ENCODE measurements around the gene MRPL49.
"Not testable (repeated sequence)": the region's sequence is repeated elsewhere in the genome, so short reads cannot be mapped to it uniquely, and the experiment has no call there.

The MRPL49 gene

DNA sequence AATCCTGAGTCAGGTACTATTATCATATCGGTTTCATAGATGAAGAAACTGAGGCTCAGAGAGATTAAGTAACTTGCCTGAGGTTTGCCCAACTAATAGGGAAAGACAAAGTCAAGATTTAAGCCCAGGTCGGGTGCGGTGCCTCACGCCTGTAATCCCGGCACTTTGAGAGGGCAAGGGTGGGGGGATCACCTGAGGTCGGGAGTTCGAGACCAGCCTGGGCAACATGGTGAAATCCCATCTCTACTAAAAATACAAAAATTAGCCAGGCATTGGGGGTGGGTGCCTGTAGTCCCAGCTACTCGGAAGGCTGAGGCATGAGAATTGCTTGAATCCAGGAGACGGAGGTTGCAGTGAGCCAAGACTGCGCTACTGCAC is 28.0 kb downstream of the MRPL49 start:
- Histone ChIP-seq H3K4me1 (ENCODE audit: control insufficient read depth, insufficient read depth, low read length) (peaks cover 17% of the 10 kb centered on the region), H3K27me3 (ENCODE audit: control insufficient read depth, insufficient read depth, low read length) (peaks cover 14% of the 10 kb centered on the region), H3K4me2 (ENCODE audit: low read length) (peak overlapping the region; percentile 56)
- not testable (repeated sequence) for H3K9ac ChIP-seq (ENCODE audit: low read depth, low read length); H3K9me3 ChIP-seq (replicated peaks; ENCODE audit: low read length); H3K36me3 ChIP-seq (ENCODE audit: insufficient read depth, low read length); H3K4me3 ChIP-seq (ENCODE audit: low read length)

DNA sequence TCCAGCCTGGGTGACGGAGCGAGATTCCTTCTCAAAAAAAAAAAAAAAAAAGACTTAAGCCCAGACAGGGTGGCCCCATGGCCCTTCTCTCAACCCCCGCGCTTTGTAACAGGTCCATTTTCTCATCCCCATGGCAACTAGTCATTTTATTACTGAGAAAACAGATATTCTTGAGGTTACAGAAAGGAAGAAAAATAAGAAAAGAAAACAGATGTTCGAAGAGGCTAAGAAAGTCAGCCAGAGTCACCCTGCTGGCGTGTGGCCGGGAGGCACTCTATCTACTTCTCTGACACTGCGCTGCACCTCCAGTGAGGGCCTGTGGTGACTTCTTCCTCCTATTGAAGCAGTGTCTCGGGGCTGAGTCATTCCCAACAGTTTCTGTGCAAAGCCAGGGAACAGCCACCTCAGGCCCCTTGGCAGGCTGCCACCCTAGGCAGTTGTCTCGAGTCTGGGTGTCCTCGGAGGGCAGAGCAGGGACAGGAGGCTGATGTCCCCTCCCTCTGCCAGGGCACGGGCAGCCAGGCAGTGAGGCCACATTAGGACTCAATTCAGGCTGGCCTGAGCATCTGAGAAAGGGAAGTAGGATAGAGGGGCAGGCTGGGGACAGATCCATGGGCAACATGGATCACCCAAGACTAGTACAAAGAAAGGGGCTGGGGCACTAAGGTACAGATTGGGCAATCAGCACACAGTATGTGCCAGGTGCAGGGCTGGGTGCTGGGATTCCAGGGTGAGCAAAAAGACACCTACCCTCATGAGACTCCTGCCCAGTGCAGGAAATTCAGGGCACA is 28.6 kb downstream of the MRPL49 start:
- Histone ChIP-seq H3K4me1 (ENCODE audit: control insufficient read depth, insufficient read depth, low read length) (peaks cover 17% of the 10 kb centered on the region), H3K4me2 (ENCODE audit: low read length) (peak overlapping the region; percentile 56), H3K9ac (ENCODE audit: low read depth, low read length) (no peak overlapping the region), H3K4me3 (ENCODE audit: low read length) (peak overlapping the region; percentile 18), H3K9me3 (replicated peaks; ENCODE audit: low read length) (no peaks in the 10 kb centered on the region), H3K27me3 (ENCODE audit: control insufficient read depth, insufficient read depth, low read length) (peaks cover 9% of the 10 kb centered on the region), H3K36me3 (ENCODE audit: insufficient read depth, low read length) (no peaks in the 10 kb centered on the region)

DNA sequence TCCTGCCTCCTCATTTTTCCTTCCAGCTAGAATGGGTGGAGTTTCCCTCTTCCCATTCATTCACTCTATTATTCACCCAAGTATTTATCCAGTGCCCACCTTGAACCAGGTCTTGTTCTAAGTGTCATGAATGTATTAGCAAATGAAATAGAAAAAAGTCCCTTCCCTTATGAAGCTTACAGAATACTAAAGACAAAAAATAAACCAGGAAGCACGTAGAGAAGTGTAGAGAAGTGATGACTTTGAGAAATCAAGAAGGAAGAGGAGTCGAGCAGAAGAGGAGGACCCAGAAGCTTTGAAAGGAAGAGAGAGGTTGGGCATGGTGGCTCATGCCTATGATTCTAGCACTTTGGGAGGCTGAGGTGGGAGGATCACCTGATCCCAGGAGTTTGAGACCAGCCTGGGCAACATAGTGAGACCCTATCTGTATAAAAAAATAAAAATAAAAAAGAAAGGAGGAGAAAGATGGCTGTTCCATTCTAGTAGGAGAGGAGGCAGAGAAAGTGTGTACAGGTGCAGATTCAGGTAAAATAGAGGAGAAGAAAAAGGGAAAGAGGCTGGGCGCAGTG is 29.3 kb downstream of the MRPL49 start:
- Histone ChIP-seq H3K4me1 (ENCODE audit: control insufficient read depth, insufficient read depth, low read length) (peaks cover 17% of the 10 kb centered on the region), H3K36me3 (ENCODE audit: insufficient read depth, low read length) (no peaks in the 10 kb centered on the region), H3K27me3 (ENCODE audit: control insufficient read depth, insufficient read depth, low read length) (peaks cover 7% of the 10 kb centered on the region), H3K4me3 (ENCODE audit: low read length) (no peak overlapping the region), H3K4me2 (ENCODE audit: low read length) (no peak overlapping the region), H3K9ac (ENCODE audit: low read depth, low read length) (no peak overlapping the region), H3K9me3 (replicated peaks; ENCODE audit: low read length) (no peaks in the 10 kb centered on the region)

DNA sequence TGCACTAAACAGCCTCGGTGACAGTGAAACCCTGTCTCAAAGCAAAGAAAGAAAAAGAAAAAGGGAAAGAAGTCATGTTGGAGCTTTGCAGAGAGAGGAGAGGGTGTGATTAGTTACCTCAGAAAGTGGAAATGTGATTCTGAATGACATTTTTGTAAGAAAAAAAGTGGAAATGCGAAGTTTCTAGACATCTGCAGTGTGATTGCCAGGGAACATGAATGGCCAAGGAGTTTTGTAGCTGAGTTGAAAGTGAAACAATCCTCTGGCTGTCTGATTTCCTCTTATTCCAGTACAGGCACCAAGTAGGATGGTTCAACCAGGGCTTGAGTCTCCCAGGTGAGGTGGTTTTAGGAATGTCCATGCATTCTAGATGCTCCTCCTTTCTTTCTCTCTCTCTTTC is 30.0 kb downstream of the MRPL49 start:
- H3K4me3 ChIP-seq (ENCODE audit: low read length) = no peak overlapping the region
- H3K27me3 ChIP-seq (ENCODE audit: control insufficient read depth, insufficient read depth, low read length) = peaks cover 7% of the 10 kb centered on the region
- peaks cover 17% of the 10 kb centered on the region for H3K4me1 ChIP-seq (ENCODE audit: control insufficient read depth, insufficient read depth, low read length)
- H3K4me2 ChIP-seq (ENCODE audit: low read length) = no peak overlapping the region
- H3K36me3 ChIP-seq (ENCODE audit: insufficient read depth, low read length) = no peaks in the 10 kb centered on the region
- H3K9ac ChIP-seq (ENCODE audit: low read depth, low read length) = no peak overlapping the region
- H3K9me3 ChIP-seq (replicated peaks; ENCODE audit: low read length) = no peaks in the 10 kb centered on the region

DNA sequence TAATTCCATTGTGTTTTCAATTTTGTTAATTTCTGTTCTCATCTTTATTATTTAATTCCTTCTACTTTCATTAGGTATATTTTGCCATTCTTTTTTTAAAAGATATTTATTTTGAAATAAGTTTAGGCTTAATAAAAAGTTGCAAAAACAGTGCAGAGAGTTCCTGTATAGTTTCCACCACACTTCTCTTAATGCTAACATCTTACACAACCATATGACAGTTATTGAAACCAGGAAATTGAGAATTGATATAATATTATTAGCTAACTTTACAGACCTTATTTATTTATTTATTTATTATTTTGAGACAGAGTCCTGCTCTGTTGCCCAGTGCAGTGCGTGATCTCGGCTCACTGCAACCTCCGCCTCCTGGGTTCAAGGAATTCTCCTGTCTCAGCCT is 34.1 kb downstream of the MRPL49 start:
- H3K4me2 ChIP-seq (ENCODE audit: low read length) = no peak overlapping the region
- H3K36me3 ChIP-seq (ENCODE audit: insufficient read depth, low read length) = no peaks in the 10 kb centered on the region
- no peak overlapping the region for H3K9ac ChIP-seq (ENCODE audit: low read depth, low read length)
- no peaks in the 10 kb centered on the region for H3K9me3 ChIP-seq (replicated peaks; ENCODE audit: low read length)
- H3K4me1 ChIP-seq (ENCODE audit: control insufficient read depth, insufficient read depth, low read length) = no peaks in the 10 kb centered on the region
- H3K4me3 ChIP-seq (ENCODE audit: low read length) = no peak overlapping the region
- peaks cover 10% of the 10 kb centered on the region for H3K27me3 ChIP-seq (ENCODE audit: control insufficient read depth, insufficient read depth, low read length)

DNA sequence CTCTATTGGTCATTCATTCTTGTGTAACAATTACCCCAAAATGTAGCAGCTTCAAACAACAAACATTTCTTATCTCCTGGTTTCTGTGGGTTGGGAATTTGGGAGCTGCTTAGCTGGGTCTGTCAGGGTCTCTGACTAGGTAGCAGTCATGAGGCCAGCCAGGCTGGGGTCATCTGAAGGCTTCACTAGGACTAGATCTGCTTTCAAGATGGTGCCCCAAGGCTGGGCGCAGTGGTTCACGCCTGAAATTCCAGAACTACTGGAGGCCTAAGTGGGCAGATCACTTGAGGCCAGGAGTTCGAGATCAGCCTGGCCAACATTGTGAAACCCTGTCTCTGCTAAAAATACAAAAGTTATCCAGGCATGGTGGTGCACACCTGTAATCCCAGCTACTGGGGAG is 34.8 kb downstream of the MRPL49 start:
- H3K36me3 ChIP-seq (ENCODE audit: insufficient read depth, low read length) = no peaks in the 10 kb centered on the region
- no peak overlapping the region for H3K4me2 ChIP-seq (ENCODE audit: low read length)

DNA sequence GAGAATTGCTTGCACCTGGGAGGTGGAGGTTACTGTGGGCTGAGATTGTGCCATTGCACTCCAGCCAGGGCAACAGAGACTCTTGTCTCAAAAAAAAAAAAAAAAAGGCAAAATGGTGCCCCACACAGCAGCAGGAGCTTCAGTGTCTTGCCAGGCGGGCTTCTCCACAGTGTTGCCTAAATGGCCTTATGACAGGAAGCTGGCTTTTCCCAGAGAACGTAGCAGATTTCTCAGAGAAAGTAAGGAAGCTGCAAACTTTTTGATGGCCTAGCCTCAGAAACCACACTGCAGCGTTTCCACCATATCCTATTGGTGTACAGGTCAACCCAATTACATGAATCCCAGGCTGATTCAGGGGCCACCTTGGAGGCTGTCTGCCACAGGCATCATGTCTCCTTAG is 35.2 kb downstream of the MRPL49 start:
- peaks cover 7% of the 10 kb centered on the region for H3K27me3 ChIP-seq (ENCODE audit: control insufficient read depth, insufficient read depth, low read length)
- H3K4me1 ChIP-seq (ENCODE audit: control insufficient read depth, insufficient read depth, low read length) = no peaks in the 10 kb centered on the region
- H3K4me3 ChIP-seq (ENCODE audit: low read length) = no peak overlapping the region
- H3K9me3 ChIP-seq (replicated peaks; ENCODE audit: low read length) = no peaks in the 10 kb centered on the region
- no peak overlapping the region for H3K4me2 ChIP-seq (ENCODE audit: low read length)
- H3K36me3 ChIP-seq (ENCODE audit: insufficient read depth, low read length) = no peaks in the 10 kb centered on the region
- no peak overlapping the region for H3K9ac ChIP-seq (ENCODE audit: low read depth, low read length)

More for the DNA sequence above, 34.8 kb downstream of the MRPL49 start:
- Histone ChIP-seq H3K27me3 (ENCODE audit: control insufficient read depth, insufficient read depth, low read length) (peaks cover 10% of the 10 kb centered on the region), H3K9me3 (replicated peaks; ENCODE audit: low read length) (no peaks in the 10 kb centered on the region), H3K4me3 (ENCODE audit: low read length) (no peak overlapping the region), H3K9ac (ENCODE audit: low read depth, low read length) (no peak overlapping the region), H3K4me1 (ENCODE audit: control insufficient read depth, insufficient read depth, low read length) (no peaks in the 10 kb centered on the region)

DNA sequence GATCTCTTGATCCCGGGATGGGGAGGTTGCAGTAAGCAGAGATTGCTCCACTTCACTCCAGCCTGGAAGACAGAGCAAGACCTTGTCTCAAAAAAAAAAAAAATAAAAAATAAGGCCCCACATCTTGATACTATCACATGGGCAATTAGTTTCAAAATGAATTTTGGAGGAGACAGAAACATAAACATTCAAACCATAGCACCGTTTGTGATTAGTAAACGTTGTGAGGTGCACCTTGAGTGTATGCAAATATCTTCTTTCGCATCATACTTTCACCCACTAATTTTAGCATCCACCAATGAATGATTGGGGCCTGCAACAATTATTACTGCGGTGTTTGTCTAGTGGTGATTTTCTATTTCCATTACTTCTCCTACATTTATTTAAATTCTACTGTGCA is 36.9 kb downstream of the MRPL49 start:
- H3K9ac ChIP-seq (ENCODE audit: low read depth, low read length) = no peak overlapping the region

DNA sequence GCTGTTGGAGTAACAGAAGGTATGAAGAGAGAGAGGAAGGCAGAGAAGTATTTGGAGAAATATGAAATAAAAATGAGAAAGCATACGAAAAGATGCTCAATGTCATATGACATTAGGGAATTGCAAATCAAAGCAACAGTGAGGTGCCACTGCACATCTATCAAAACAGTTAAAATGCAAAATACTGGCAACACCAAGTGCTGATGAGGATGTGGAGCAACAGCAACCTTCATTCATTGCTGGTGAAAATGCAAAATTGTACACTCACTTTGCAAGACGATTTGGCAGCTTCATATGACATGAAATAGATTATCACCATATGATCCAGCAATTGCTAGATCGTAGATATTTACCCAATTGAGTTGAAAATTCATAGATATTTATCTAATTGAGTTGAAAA is 38.5 kb downstream of the MRPL49 start:
- Histone ChIP-seq H3K9ac (ENCODE audit: low read depth, low read length) (no peak overlapping the region), H3K9me3 (replicated peaks; ENCODE audit: low read length) (no peaks in the 10 kb centered on the region), H3K4me2 (ENCODE audit: low read length) (no peak overlapping the region), H3K4me1 (ENCODE audit: control insufficient read depth, insufficient read depth, low read length) (no peaks in the 10 kb centered on the region), H3K4me3 (ENCODE audit: low read length) (no peak overlapping the region), H3K27me3 (ENCODE audit: control insufficient read depth, insufficient read depth, low read length) (peaks cover 3% of the 10 kb centered on the region), H3K36me3 (ENCODE audit: insufficient read depth, low read length) (no peaks in the 10 kb centered on the region)

More for the DNA sequence above, 36.9 kb downstream of the MRPL49 start:
- Histone ChIP-seq H3K4me2 (ENCODE audit: low read length) (no peak overlapping the region), H3K4me3 (ENCODE audit: low read length) (no peak overlapping the region), H3K9me3 (replicated peaks; ENCODE audit: low read length) (no peaks in the 10 kb centered on the region), H3K4me1 (ENCODE audit: control insufficient read depth, insufficient read depth, low read length) (no peaks in the 10 kb centered on the region), H3K27me3 (ENCODE audit: control insufficient read depth, insufficient read depth, low read length) (peaks cover 3% of the 10 kb centered on the region), H3K36me3 (ENCODE audit: insufficient read depth, low read length) (no peaks in the 10 kb centered on the region)

DNA sequence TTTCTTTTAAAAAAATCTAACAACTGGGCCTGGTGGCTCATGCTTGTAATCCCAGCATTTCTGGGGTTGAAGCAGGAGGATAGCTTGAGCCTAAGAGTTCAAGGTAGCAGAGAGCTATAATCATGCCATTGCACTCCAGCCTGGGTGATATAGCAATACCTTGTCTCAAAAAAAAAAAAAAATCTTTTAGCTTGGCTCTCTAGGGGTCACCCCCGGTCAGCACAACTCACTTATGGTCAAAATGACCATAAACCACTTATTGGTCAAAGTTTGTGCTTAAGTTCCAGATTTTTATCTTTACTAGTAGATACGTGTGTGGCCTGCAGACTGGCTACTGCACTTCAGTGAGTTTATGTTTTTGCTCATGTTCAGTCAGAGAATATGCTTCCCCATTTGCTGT is 41.6 kb downstream of the MRPL49 start:
- no peak overlapping the region for H3K4me2 ChIP-seq (ENCODE audit: low read length)
- H3K9ac ChIP-seq (ENCODE audit: low read depth, low read length) = no peak overlapping the region
- no peaks in the 10 kb centered on the region for H3K4me1 ChIP-seq (ENCODE audit: control insufficient read depth, insufficient read depth, low read length)
- no peaks in the 10 kb centered on the region for H3K9me3 ChIP-seq (replicated peaks; ENCODE audit: low read length)
- no peaks in the 10 kb centered on the region for H3K36me3 ChIP-seq (ENCODE audit: insufficient read depth, low read length)
- peaks cover 3% of the 10 kb centered on the region for H3K27me3 ChIP-seq (ENCODE audit: control insufficient read depth, insufficient read depth, low read length)
- no peak overlapping the region for H3K4me3 ChIP-seq (ENCODE audit: low read length)

DNA sequence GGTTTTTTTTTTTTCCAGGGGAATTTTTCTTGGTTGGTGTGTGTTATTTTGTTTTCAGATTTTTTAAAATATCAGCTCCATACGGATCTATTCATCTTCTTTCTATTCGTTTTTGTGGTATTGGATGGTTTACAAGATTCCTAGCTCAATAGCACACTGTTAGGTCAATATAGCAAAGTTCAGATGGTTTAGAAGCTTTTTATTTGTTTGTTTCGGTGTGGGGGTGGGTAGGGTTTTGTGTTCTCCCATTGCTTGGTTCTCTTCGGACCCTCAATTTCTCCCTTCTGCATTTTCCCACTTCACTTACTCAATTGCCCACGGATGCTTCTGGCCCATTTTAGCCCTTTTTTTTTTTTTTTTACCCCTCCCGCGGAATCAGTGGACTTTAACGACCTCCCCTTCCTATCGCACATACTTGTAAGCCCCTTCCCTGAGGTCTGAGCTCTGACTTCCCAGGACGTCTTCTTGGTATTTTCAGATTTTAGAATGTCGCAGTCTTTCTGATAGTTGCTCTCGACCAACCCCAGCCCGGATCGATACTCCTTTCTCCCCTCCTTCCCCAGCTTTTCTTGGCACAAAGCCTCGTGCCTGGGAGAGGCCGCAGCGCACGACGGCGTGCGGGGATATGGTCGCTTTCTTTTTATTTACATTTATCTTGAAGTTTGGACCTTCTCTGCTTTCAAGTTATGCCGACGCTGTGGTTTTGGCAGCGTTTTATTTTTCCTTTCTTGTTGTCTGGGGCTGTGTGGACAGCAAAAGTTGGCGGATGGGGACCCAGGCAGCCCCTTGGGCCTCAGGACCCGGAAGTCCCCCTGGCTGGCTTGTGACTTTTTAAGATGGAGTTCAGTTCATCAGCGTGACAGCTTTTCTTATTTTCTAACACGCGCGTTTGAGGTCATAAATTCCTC is 43.5 kb downstream of the MRPL49 start:
- Histone ChIP-seq H3K27me3 (ENCODE audit: control insufficient read depth, insufficient read depth, low read length) (peaks cover 2% of the 10 kb centered on the region), H3K36me3 (ENCODE audit: insufficient read depth, low read length) (no peaks in the 10 kb centered on the region), H3K9ac (ENCODE audit: low read depth, low read length) (no peak overlapping the region), H3K4me3 (ENCODE audit: low read length) (peak overlapping the region; percentile 3), H3K9me3 (replicated peaks; ENCODE audit: low read length) (no peaks in the 10 kb centered on the region), H3K4me1 (ENCODE audit: control insufficient read depth, insufficient read depth, low read length) (peaks cover 8% of the 10 kb centered on the region), H3K4me2 (ENCODE audit: low read length) (peak overlapping the region; percentile 22)

All from skeletal muscle satellite cell (primary cell).